K562 (cell line): ENCODE results near the gene DENND5B.

ENCODE experiments used
- ATF6 ChIP-seq: sonication (generic); formaldehyde crosslinking; IDR thresholded peaks from 2 replicates; pipeline ENCODE4 v1.4.0; 2020; ENCODE audit warnings: mild to moderate bottlenecking, missing genetic modification reagents
- MBD1 ChIP-seq: fragments of 250-450 bp; sonication (Bioruptor Pico); IDR thresholded peaks from 2 replicates; pipeline ENCODE4 v1.8.0; 2022; ENCODE audit warnings: inconsistent platforms
- MLX ChIP-seq, 2 experiments: fragments of 450-650 bp in 1 of 2; sonication (generic) in 1 of 2; formaldehyde crosslinking; conservative IDR thresholded peaks; 2 replicates each; pipeline versions ENCODE4 v1.4.0 to v1.8.1; 2020 to 2022; ENCODE audit warnings: mild to moderate bottlenecking in 1 of 2, missing genetic modification reagents in 1 of 2
- POLR2A ChIP-seq: fragments of 450-650 bp; conservative IDR thresholded peaks from 2 replicates; pipeline ENCODE4 v1.6.1; 2016
- POLR2AphosphoS5 ChIP-seq: IDR thresholded peaks from 2 replicates; pipeline ENCODE4 v1.6.1; 2011; ENCODE audit warnings: mild to moderate bottlenecking, low read depth, low read length, moderate library complexity; ENCODE audit not compliant: control insufficient read depth, insufficient read depth
- POLR3G ChIP-seq: IDR thresholded peaks from 2 replicates; pipeline ENCODE4 v1.6.1; 2011; ENCODE audit not compliant: insufficient read length, insufficient replicate concordance; ENCODE audit errors: extremely low read depth
- RCOR1 ChIP-seq, 2 experiments: IDR thresholded peaks; 2 replicates each; pipeline ENCODE4 v1.6.1; 2012; ENCODE audit warnings: low read depth in 2 of 2, low read length in 2 of 2, borderline replicate concordance in 1 of 2, improper control_type of control experiment in 1 of 2
- RFX5 ChIP-seq: IDR thresholded peaks from 2 replicates; pipeline ENCODE4 v1.6.1; 2011; ENCODE audit warnings: low read depth, mild to moderate bottlenecking, improper control_type of control experiment, low read length
- SP1 ChIP-seq: sonication (generic); formaldehyde crosslinking; IDR thresholded peaks from 2 replicates; pipeline ENCODE4 v1.8.1; 2022; ENCODE audit warnings: mild to moderate bottlenecking, missing genetic modification reagents
- TAF1 ChIP-seq: IDR thresholded peaks from 2 replicates; pipeline ENCODE4 v1.6.1; 2011; ENCODE audit warnings: mild to moderate bottlenecking, low read length, moderate library complexity; ENCODE audit not compliant: insufficient read depth, control insufficient read depth, severe bottlenecking; ENCODE audit errors: extremely low read depth
- ZNF23 ChIP-seq: fragments of 250-450 bp; sonication (Bioruptor Pico); IDR thresholded peaks from 2 replicates; pipeline ENCODE4 v1.4.0; 2020; ENCODE audit warnings: mild to moderate bottlenecking
- ZNF274 ChIP-seq: IDR thresholded peaks from 2 replicates; pipeline ENCODE4 v1.6.1; 2011; ENCODE audit warnings: low read depth, mild to moderate bottlenecking, low read length, moderate library complexity, borderline replicate concordance
- ZNF609 ChIP-seq: sonication (generic); formaldehyde crosslinking; IDR thresholded peaks from 2 replicates; pipeline ENCODE4 v1.8.1; 2023; ENCODE audit warnings: missing genetic modification reagents, mild to moderate bottlenecking, borderline replicate concordance

GRCh38 chr12:31586728-31587127 is 4.2 kb downstream of the DENND5B start:
- TF ChIP-seq ATF6 (CRISPR knock-in tag) (no peak), POLR3G (no peak), RCOR1 (IDR thresholded peaks at IDR 0.05; ENCODE audit: borderline replicate concordance in 1 of 2, low read depth in 2 of 2, low read length in 2 of 2) (no peak), RFX5 (no peak), MBD1 (no peak), SP1 (no peak), POLR2A (no peak), MLX (CRISPR knock-in tag; conservative IDR thresholded peaks at IDR 0.05) (no peak), ZNF274 (no peak), ZNF609 (CRISPR knock-in tag) (no peak), TAF1 (no peak), POLR2AphosphoS5 (no peak), ZNF23 (CRISPR knock-in tag) (no peak)
